Smooth muscle cell (in vitro differentiated cells): ENCODE data around the gene GALNT9. TPM values are rescaled to one million over a fixed set of nuclear protein-coding genes. Genes with fewer than 3 reads are reported as not detected.

Experiments used
- DNase-seq: peaks from one replicate; lab custom pipeline; 2025; ENCODE audit not compliant: unreplicated experiment; lab: John Stamatoyannopoulos, UW
- H2AFZ ChIP-seq: fragments of 200-600 bp; sonication (generic); 2 replicates; pipeline ENCODE4 v1.6.0; 2016; ENCODE audit warnings: antibody characterized with exemption, low read depth, mild to moderate bottlenecking
- H3F3A ChIP-seq: fragments of 200-600 bp; sonication (generic); 2 replicates; pipeline ENCODE4 v1.6.0; 2017; ENCODE audit warnings: antibody characterized with exemption, low read depth
- H3K27ac ChIP-seq: fragments of 200-600 bp; sonication (generic); 2 replicates; pipeline ENCODE4 v1.5.1; 2016; ENCODE audit warnings: low read depth, mild to moderate bottlenecking
- H3K27me3 ChIP-seq: fragments of 200-600 bp; sonication (generic); 2 replicates; pipeline ENCODE4 v1.6.1; 2016; ENCODE audit warnings: low read depth, mild to moderate bottlenecking
- H3K36me3 ChIP-seq: fragments of 200-600 bp; sonication (generic); 2 replicates; pipeline ENCODE4 v1.5.1; 2016; ENCODE audit warnings: low read depth
- H3K4me1 ChIP-seq: fragments of 200-600 bp; sonication (generic); 2 replicates; pipeline ENCODE4 v1.5.1; 2016; ENCODE audit warnings: low read depth
- H3K4me2 ChIP-seq: fragments of 200-600 bp; sonication (generic); 2 replicates; pipeline ENCODE4 v1.6.0; 2016; ENCODE audit warnings: mild to moderate bottlenecking
- H3K4me3 ChIP-seq: fragments of 200-600 bp; sonication (generic); 2 replicates; pipeline ENCODE4 v1.5.1; 2016; ENCODE audit warnings: mild to moderate bottlenecking
- H3K79me2 ChIP-seq: fragments of 200-600 bp; sonication (generic); 2 replicates; pipeline ENCODE4 v1.6.0; 2016; ENCODE audit warnings: low read depth, mild to moderate bottlenecking
- H3K9ac ChIP-seq: fragments of 200-600 bp; sonication (generic); 2 replicates; pipeline ENCODE4 v1.6.0; 2016; ENCODE audit warnings: low read depth
- H3K9me3 ChIP-seq: fragments of 200-600 bp; sonication (generic); replicated peaks from 2 replicates; pipeline ENCODE4 v1.5.1; 2016; ENCODE audit warnings: low read depth
- H4K20me1 ChIP-seq: fragments of 200-600 bp; sonication (generic); 2 replicates; pipeline ENCODE4 v1.6.0; 2016; ENCODE audit warnings: low read depth
- CTCF ChIP-seq: fragments of 200-600 bp; sonication (generic); IDR thresholded peaks from 2 replicates; pipeline ENCODE4 v1.5.1; 2017; ENCODE audit warnings: borderline replicate concordance, mild to moderate bottlenecking, antibody characterized with exemption; ENCODE audit not compliant: insufficient read depth, poor library complexity, severe bottlenecking
- WGBS: methylation state at CpG from one replicate; pipeline ENCODE4 v1.1.7; 2016; ENCODE audit warnings: low lambda C conversion rate; 5-methylcytosine and 5-hydroxymethylcytosine counted together
- polyA plus RNA-seq: library from polyadenylated mRNA; unstranded; fragments of >200 nt; fragmentation: Nextera tagmentation; extraction: Ambion mirVana; gene quantifications from 2 replicates; pipeline ENCODE4 v1.2.1, GENCODE V29; 2016
- total RNA-seq: library from RNA; depleted of rRNA; stranded (reverse); fragments of >200 nt; gene quantifications from 2 replicates; pipeline ENCODE4 v1.2.3, GENCODE V29; 2014

GALNT9 gene
- total and polyA plus RNA-seq, 2 experiments from 2014 or later, result 1.1 TPM; not detected in 1

GRCh38 chr12:132186208-132186856 is 143.1 kb downstream of the GALNT9 start:
- 73% methylated on average over 24 of the region's 24 CpGs for WGBS
- no peaks in the 10 kb centered on the region for H3K36me3 ChIP-seq
- TF ChIP-seq CTCF, result no peak
- no peak overlapping the region for H3K27ac ChIP-seq
- H3F3A ChIP-seq, result no peaks in the 10 kb centered on the region
- no peaks in the 10 kb centered on the region for H3K27me3 ChIP-seq
- no peaks in the 10 kb centered on the region for H3K79me2 ChIP-seq
- no peak overlapping the region for H3K4me3 ChIP-seq
- DNase-seq, result no peak
- H3K9ac ChIP-seq, result no peak overlapping the region
- no peak overlapping the region for H2AFZ ChIP-seq
- peaks cover 12% of the 10 kb centered on the region for H3K4me1 ChIP-seq
- H3K4me2 ChIP-seq, result no peak overlapping the region
- no peaks in the 10 kb centered on the region for H4K20me1 ChIP-seq
- no peaks in the 10 kb centered on the region for H3K9me3 ChIP-seq

GRCh38 chr12:132185705-132186104 is 143.7 kb downstream of the GALNT9 start:
- no peaks in the 10 kb centered on the region for H4K20me1 ChIP-seq
- no peak overlapping the region for H3K4me3 ChIP-seq
- H3K27me3 ChIP-seq, result no peaks in the 10 kb centered on the region
- peaks cover 12% of the 10 kb centered on the region for H3K4me1 ChIP-seq
- H3K9me3 ChIP-seq, result no peaks in the 10 kb centered on the region
- no peak for DNase-seq
- TF ChIP-seq CTCF, result no peak
- 82% methylated on average over 16 of the region's 16 CpGs for WGBS
- no peaks in the 10 kb centered on the region for H3K79me2 ChIP-seq
- no peaks in the 10 kb centered on the region for H3F3A ChIP-seq
- no peak overlapping the region for H2AFZ ChIP-seq
- H3K4me2 ChIP-seq, result no peak overlapping the region
- no peaks in the 10 kb centered on the region for H3K36me3 ChIP-seq
- H3K27ac ChIP-seq, result no peak overlapping the region
- H3K9ac ChIP-seq, result no peak overlapping the region

- WGBS, result 84% methylated on average over 10 of the region's 10 CpGs
- Histone ChIP-seq H3K36me3 (no peaks in the 10 kb centered on the region), H3K27ac (no peak overlapping the region), H4K20me1 (no peaks in the 10 kb centered on the region), H3F3A (no peaks in the 10 kb centered on the region), H3K9ac (no peak overlapping the region), H3K79me2 (no peaks in the 10 kb centered on the region), H3K4me2 (no peak overlapping the region), H3K4me3 (no peak overlapping the region), H3K27me3 (no peaks in the 10 kb centered on the region), H3K4me1 (no peaks in the 10 kb centered on the region), H2AFZ (no peak overlapping the region), H3K9me3 (no peaks in the 10 kb centered on the region)
- no peak for DNase-seq
- TF ChIP-seq CTCF, result no peak
These were observed 146.6 kb downstream of the GALNT9 start for GRCh38 chr12:132182711-132183365.
